ENCODE measurements around the gene TRAPPC14. TPM values are rescaled to one million over a fixed set of nuclear protein-coding genes. Genes with fewer than 3 reads are reported as not detected.
"Not testable (repeated sequence)": the region's sequence is repeated elsewhere in the genome, so short reads cannot be mapped to it uniquely, and the experiment has no call there.

The TRAPPC14 gene
- total and polyA plus RNA-seq, 7 donors: 4.1 to 14.2 (median 7.4) TPM

GRCh38 chr7:100195222-100195621 lies 36.7 kb upstream of the TRAPPC14 start:
- WGBS, 3 donors: 81 to 86% (median 82%) methylated on average over 2 of the region's 2 CpGs
- Histone ChIP-seq H3K4me1 (no peaks in the 10 kb centered on the region), H3K9me3 (no peaks in the 10 kb centered on the region), H3K36me3 (ENCODE audit: insufficient read depth in 1 of 2, low read depth in 1 of 2) (no peaks in the 10 kb centered on the region), H3K4me3 (no peak overlapping the region), H3K27me3 (ENCODE audit: insufficient read depth in 3 of 3, low read length in 2 of 3) (peaks cover 0 to 4% (median 2%) of the 10 kb centered on the region in 3 donors), H3K27ac (no peak overlapping the region)
- ATAC-seq (no peak), DNase-seq (no peak)
- intact Hi-C loops (cut with DNase I): no loop called here
- TF ChIP-seq CTCF (IDR thresholded peaks at IDR 0.05): no peak

- no peaks in the 10 kb centered on the region for H3K4me1 ChIP-seq
- H3K36me3 ChIP-seq (ENCODE audit: insufficient read depth in 1 of 2, low read depth in 1 of 2): no peaks in the 10 kb centered on the region
- DNase-seq: no peak
- 69 to 88% (median 80%) methylated on average over 3 of the region's 3 CpGs for WGBS, 3 donors
- intact Hi-C loops (cut with DNase I): no loop called here
- H3K27ac ChIP-seq: no peak overlapping the region
- H3K9me3 ChIP-seq: no peaks in the 10 kb centered on the region
- no peak for TF ChIP-seq CTCF (IDR thresholded peaks at IDR 0.05)
- peaks cover 0 to 4% (median 0%) of the 10 kb centered on the region in 3 donors for H3K27me3 ChIP-seq (ENCODE audit: insufficient read depth in 3 of 3, low read length in 2 of 3)
- no peak for ATAC-seq
- H3K4me3 ChIP-seq: no peak overlapping the region
Observed at GRCh38 chr7:100192969-100193368, 34.4 kb upstream of the TRAPPC14 start.

- intact Hi-C loops (cut with DNase I); H3K4me3 ChIP-seq; H3K27me3 ChIP-seq (ENCODE audit: insufficient read depth in 3 of 3, low read length in 2 of 3); ATAC-seq; DNase-seq; H3K27ac ChIP-seq; H3K4me1 ChIP-seq; H3K9me3 ChIP-seq; H3K36me3 ChIP-seq (ENCODE audit: insufficient read depth in 1 of 2, low read depth in 1 of 2): not testable (repeated sequence)
- WGBS, 3 donors: 93 to 95% (median 93%) methylated on average over 6 of the region's 6 CpGs
Observed at GRCh38 chr7:100192281-100192862, 33.8 kb upstream of the TRAPPC14 start.

- no peak for TF ChIP-seq CTCF (IDR thresholded peaks at IDR 0.05)
- no peaks in the 10 kb centered on the region for H3K9me3 ChIP-seq
- no peak overlapping the region for H3K27ac ChIP-seq
- ATAC-seq (no peak), DNase-seq (no peak)
- intact Hi-C loops (cut with DNase I): no loop called here
- WGBS, 3 donors: 56 to 68% (median 65%) methylated on average over 2 of the region's 2 CpGs
- no peaks in the 10 kb centered on the region for H3K4me1 ChIP-seq
- no peaks in the 10 kb centered on the region for H3K36me3 ChIP-seq (ENCODE audit: insufficient read depth in 1 of 2, low read depth in 1 of 2)
- peaks cover 0 to 4% (median 0%) of the 10 kb centered on the region in 3 donors for H3K27me3 ChIP-seq (ENCODE audit: insufficient read depth in 3 of 3, low read length in 2 of 3)
- no peak overlapping the region for H3K4me3 ChIP-seq
Observed at GRCh38 chr7:100191775-100192174, 33.3 kb upstream of the TRAPPC14 start.

- Histone ChIP-seq H3K36me3 (ENCODE audit: insufficient read depth in 1 of 2, low read depth in 1 of 2) (no peaks in the 10 kb centered on the region), H3K4me3 (no peak overlapping the region), H3K27ac (no peak overlapping the region), H3K4me1 (no peaks in the 10 kb centered on the region), H3K9me3 (no peaks in the 10 kb centered on the region), H3K27me3 (ENCODE audit: insufficient read depth in 3 of 3, low read length in 2 of 3) (peaks cover 0 to 3% (median 0%) of the 10 kb centered on the region in 3 donors)
- TF ChIP-seq CTCF (IDR thresholded peaks at IDR 0.05): peak; percentile 39
- intact Hi-C loops (cut with DNase I): no loop called here
- 64 to 77% (median 65%) methylated on average over 4 of the region's 4 CpGs for WGBS, 3 donors
- DNase-seq (no peak), ATAC-seq (peak in 3 of 4 donors; percentile 49 to 67 (median 56))
Observed at GRCh38 chr7:100190048-100190711, 31.7 kb upstream of the TRAPPC14 start.

All from psoas muscle (tissue), 8 donors.